Superior temporal gyrus (tissue), 1 donor: Measurements from ENCODE around the gene SH2B2.
A peak's percentile ranks its signal among the peaks of the same experiment; 100 is the strongest.
"Not testable (repeated sequence)": the region's sequence is repeated elsewhere in the genome, so short reads cannot be mapped to it uniquely, and the experiment has no call there.

Source experiments
- DNase-seq: peaks from one replicate; pipeline ENCODE4 v3.0.0-alpha.2; 2016; ENCODE audit errors: extremely low spot score

Gene SH2B2

GRCh38 chr7:102305414-102306268 is 19.0 kb downstream of the SH2B2 start:
- no peak for DNase-seq

- DNase-seq = no peak
Observed at GRCh38 chr7:102306916-102307677, 20.4 kb downstream of the SH2B2 start.

GRCh38 chr7:102310414-102310815 is 23.7 kb downstream of the SH2B2 start:
- peak; percentile 15 for DNase-seq

GRCh38 chr7:102312317-102312716 is 25.6 kb downstream of the SH2B2 start:
- DNase-seq = no peak

GRCh38 chr7:102313997-102314780 is 27.5 kb downstream of the SH2B2 start:
- DNase-seq = no peak

- DNase-seq = no peak
Observed at GRCh38 chr7:102317231-102318059, 30.8 kb downstream of the SH2B2 start.

GRCh38 chr7:102318482-102318971 is 31.9 kb downstream of the SH2B2 start:
- DNase-seq = no peak

- no peak for DNase-seq
Observed at GRCh38 chr7:102319671-102320070, 33.0 kb downstream of the SH2B2 start.

GRCh38 chr7:102320181-102320580 is 33.5 kb downstream of the SH2B2 start:
- no peak for DNase-seq

GRCh38 chr7:102320601-102321350 is 34.1 kb downstream of the SH2B2 start:
- DNase-seq = no peak

- DNase-seq = no peak
Observed at GRCh38 chr7:102321351-102322201, 34.9 kb downstream of the SH2B2 start.

GRCh38 chr7:102322202-102322715 is 35.6 kb downstream of the SH2B2 start:
- no peak for DNase-seq

GRCh38 chr7:102323914-102324195 is 37.2 kb downstream of the SH2B2 start:
- DNase-seq = no peak

- DNase-seq = not testable (repeated sequence)
Observed at GRCh38 chr7:102325106-102325505, 38.4 kb downstream of the SH2B2 start.

GRCh38 chr7:102326157-102326889 is 39.7 kb downstream of the SH2B2 start:
- no peak for DNase-seq

GRCh38 chr7:102327183-102327582 is 40.5 kb downstream of the SH2B2 start:
- DNase-seq = not testable (repeated sequence)

- DNase-seq = not testable (repeated sequence)
Observed at GRCh38 chr7:102328863-102329262, 42.2 kb downstream of the SH2B2 start.

GRCh38 chr7:102329366-102329765 is 42.7 kb downstream of the SH2B2 start:
- not testable (repeated sequence) for DNase-seq
